LNCAP (cell line): ENCODE results near the gene SUV39H2.

Experiments used
- CTCF ChIP-seq: fragments of 450-650 bp; IDR thresholded peaks from 2 replicates; pipeline ENCODE4 v1.5.1; 2017; ENCODE audit warnings: mild to moderate bottlenecking

The SUV39H2 gene

GRCh38 chr10:14925268-14925667 is 46.6 kb downstream of the SUV39H2 start:
- TF ChIP-seq CTCF, result no peak

- no peak for TF ChIP-seq CTCF
Observed at GRCh38 chr10:14926061-14926470, 47.4 kb downstream of the SUV39H2 start.

- no peak for TF ChIP-seq CTCF
Observed at GRCh38 chr10:14926722-14927416, 48.2 kb downstream of the SUV39H2 start.

- no peak for TF ChIP-seq CTCF
Observed at GRCh38 chr10:14930610-14931009, 51.9 kb downstream of the SUV39H2 start.

- TF ChIP-seq CTCF, result no peak
Observed at GRCh38 chr10:14936584-14936983, 57.9 kb downstream of the SUV39H2 start.

- no peak for TF ChIP-seq CTCF
Observed at GRCh38 chr10:14945108-14945507, 66.4 kb downstream of the SUV39H2 start.

GRCh38 chr10:14947268-14947667 is 68.6 kb downstream of the SUV39H2 start:
- TF ChIP-seq CTCF, result no peak

GRCh38 chr10:14949291-14949690 is 70.6 kb downstream of the SUV39H2 start:
- no peak for TF ChIP-seq CTCF
